HepG2 (cell line): ENCODE data around the gene FAM110D. TPM values are rescaled to one million over a fixed set of nuclear protein-coding genes. Genes with fewer than 3 reads are reported as not detected.

Source experiments
- AKNA ChIP-seq: sonication (generic); formaldehyde crosslinking; IDR thresholded peaks from 2 replicates; pipeline ENCODE4 v1.4.0; 2020; ENCODE audit warnings: missing genetic modification reagents, borderline replicate concordance
- FOSL2 ChIP-seq: sonication (generic); formaldehyde crosslinking; IDR thresholded peaks from 2 replicates; pipeline ENCODE4 v1.4.0; 2020; ENCODE audit warnings: missing genetic modification reagents
- FOXO4 ChIP-seq: sonication (generic); formaldehyde crosslinking; conservative IDR thresholded peaks from 2 replicates; pipeline ENCODE4 v1.8.1; 2023; ENCODE audit warnings: missing genetic modification reagents
- HOXA3 ChIP-seq: sonication (generic); formaldehyde crosslinking; IDR thresholded peaks from 2 replicates; pipeline ENCODE4 v1.5.0; 2020; ENCODE audit warnings: missing genetic modification reagents
- KLF12 ChIP-seq: sonication (generic); formaldehyde crosslinking; IDR thresholded peaks from 2 replicates; pipeline ENCODE4 v1.4.0; 2020; ENCODE audit warnings: missing genetic modification reagents, borderline replicate concordance
- RBFOX2 ChIP-seq: fragments of 200-400 bp; formaldehyde crosslinking; IDR thresholded peaks from 2 replicates; pipeline ENCODE4 v1.6.1; 2017; ENCODE audit warnings: low read depth, mild to moderate bottlenecking, low read length
- TEAD3 ChIP-seq: optimal IDR thresholded peaks from 2 replicates; pipeline ENCODE3; 2016; ENCODE audit warnings: borderline replicate concordance
- ZBTB33 ChIP-seq: sonication (generic); formaldehyde crosslinking; IDR thresholded peaks from 2 replicates; pipeline ENCODE4 v1.4.0; 2020; ENCODE audit warnings: missing genetic modification reagents
- ZMYM4 ChIP-seq: sonication (generic); formaldehyde crosslinking; IDR thresholded peaks from 2 replicates; pipeline ENCODE4 v1.8.1; 2023; ENCODE audit warnings: mild to moderate bottlenecking, missing genetic modification reagents
- ZNF232 ChIP-seq: sonication (generic); formaldehyde crosslinking; IDR thresholded peaks from 2 replicates; pipeline ENCODE4 v1.4.0; 2020; ENCODE audit warnings: missing genetic modification reagents, borderline replicate concordance
- ZNF451 ChIP-seq: sonication (generic); formaldehyde crosslinking; IDR thresholded peaks from 2 replicates; pipeline ENCODE4 v1.5.0; 2020; ENCODE audit warnings: mild to moderate bottlenecking, missing genetic modification reagents
- ZNF607 ChIP-seq: sonication (generic); formaldehyde crosslinking; IDR thresholded peaks from 2 replicates; pipeline ENCODE4 v1.5.1; 2020; ENCODE audit warnings: missing genetic modification reagents, mild to moderate bottlenecking, borderline replicate concordance
- polyA plus RNA-seq, 8 experiments: library from polyadenylated mRNA; depleted of rRNA in 3 of 8; stranded (reverse) in 7 of 8; unstranded in 1 of 8; fragments of >200 nt; fragmentation: Illumina TruSeq in 4 of 8; extraction: Trizol in 4 of 8; gene quantifications; 2 replicates each; pipeline versions ENCODE4 v1.2.1 to v1.2.3, GENCODE V29; 2011 to 2016; ENCODE audit warnings: low read depth in 4 of 8, missing spikeins in 1 of 8, mixed read lengths in 1 of 8; ENCODE audit not compliant: insufficient read depth in 1 of 8
- total RNA-seq, 5 experiments: library from RNA; depleted of rRNA; stranded (reverse); fragments of >200 nt; fragmentation: Illumina TruSeq; extraction: Trizol; gene quantifications; 2 replicates each; pipeline ENCODE4 v1.2.3, GENCODE V29; 2016; ENCODE audit warnings: low read depth in 1 of 5
- TF ChIP-seq, protein P1 (sequence below): sonication (generic); formaldehyde crosslinking; IDR thresholded peaks from 2 replicates; pipeline ENCODE4 v1.4.0; 2020; ENCODE audit warnings: mild to moderate bottlenecking, missing genetic modification reagents
- TF ChIP-seq, protein P2 (sequence below): sonication (generic); formaldehyde crosslinking; IDR thresholded peaks from 2 replicates; pipeline ENCODE4 v1.4.0; 2020; ENCODE audit warnings: missing genetic modification reagents, borderline replicate concordance

The FAM110D gene
- total and polyA plus RNA-seq, 2 of the 13 experiments (the other 11 are each of a cell fraction or from before 2014, with no cell fraction given), result not detected

DNA sequence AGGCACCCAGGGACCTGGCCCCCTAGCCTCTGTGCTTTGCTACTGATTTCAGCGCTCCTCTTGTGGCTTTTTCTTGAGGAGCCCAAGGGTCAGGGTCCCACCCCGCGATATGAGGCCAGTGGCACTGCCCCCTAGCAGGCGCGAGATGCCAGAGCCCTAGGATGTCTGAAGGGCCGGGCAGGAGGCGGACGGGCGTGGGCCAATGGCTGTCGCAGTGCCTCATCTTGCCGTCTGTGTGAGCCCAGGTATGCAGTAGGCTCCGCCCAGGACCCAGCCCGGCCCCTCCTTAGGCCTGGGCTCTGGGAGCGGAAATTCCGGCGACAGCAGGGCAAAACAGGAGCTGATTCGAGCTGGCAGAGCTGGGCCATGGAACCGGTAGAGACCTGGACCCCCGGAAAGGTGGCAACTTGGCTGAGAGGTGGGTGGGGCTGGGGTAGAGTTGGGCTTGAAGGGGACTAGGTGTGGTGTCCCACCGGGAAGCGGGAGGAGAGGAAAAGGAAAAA is 18.4 kb downstream of the FAM110D start, which contains the start of gene CNKSR1 (continued):
- TF ChIP-seq AKNA (CRISPR knock-in tag) (no peak), KLF12 (CRISPR knock-in tag) (0 out of 2 replicates have a peak, but pooled peaks have one; percentile 34), ZNF232 (CRISPR knock-in tag) (peak; percentile 22; the same call in 1 of the 2 replicates), RBFOX2 (peak; percentile 63), FOXO4 (CRISPR knock-in tag) (no peak), HOXA3 (CRISPR knock-in tag) (no peak), TEAD3 (CRISPR knock-in tag) (peak; percentile 95), FOSL2 (CRISPR knock-in tag) (peak; percentile 5; the same call in 1 of the 2 replicates), ZMYM4 (CRISPR knock-in tag) (no peak), ZNF607 (no peak), ZNF451 (CRISPR knock-in tag) (no peak), ZBTB33 (CRISPR knock-in tag) (peak; percentile 32; the same call in 1 of the 2 replicates)
- TF ChIP-seq, protein P1, sequence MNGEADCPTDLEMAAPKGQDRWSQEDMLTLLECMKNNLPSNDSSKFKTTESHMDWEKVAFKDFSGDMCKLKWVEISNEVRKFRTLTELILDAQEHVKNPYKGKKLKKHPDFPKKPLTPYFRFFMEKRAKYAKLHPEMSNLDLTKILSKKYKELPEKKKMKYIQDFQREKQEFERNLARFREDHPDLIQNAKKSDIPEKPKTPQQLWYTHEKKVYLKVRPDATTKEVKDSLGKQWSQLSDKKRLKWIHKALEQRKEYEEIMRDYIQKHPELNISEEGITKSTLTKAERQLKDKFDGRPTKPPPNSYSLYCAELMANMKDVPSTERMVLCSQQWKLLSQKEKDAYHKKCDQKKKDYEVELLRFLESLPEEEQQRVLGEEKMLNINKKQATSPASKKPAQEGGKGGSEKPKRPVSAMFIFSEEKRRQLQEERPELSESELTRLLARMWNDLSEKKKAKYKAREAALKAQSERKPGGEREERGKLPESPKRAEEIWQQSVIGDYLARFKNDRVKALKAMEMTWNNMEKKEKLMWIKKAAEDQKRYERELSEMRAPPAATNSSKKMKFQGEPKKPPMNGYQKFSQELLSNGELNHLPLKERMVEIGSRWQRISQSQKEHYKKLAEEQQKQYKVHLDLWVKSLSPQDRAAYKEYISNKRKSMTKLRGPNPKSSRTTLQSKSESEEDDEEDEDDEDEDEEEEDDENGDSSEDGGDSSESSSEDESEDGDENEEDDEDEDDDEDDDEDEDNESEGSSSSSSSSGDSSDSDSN (CRISPR knock-in tag), result peak; percentile 34; the same call in 1 of the 2 replicates
- TF ChIP-seq, protein P2, sequence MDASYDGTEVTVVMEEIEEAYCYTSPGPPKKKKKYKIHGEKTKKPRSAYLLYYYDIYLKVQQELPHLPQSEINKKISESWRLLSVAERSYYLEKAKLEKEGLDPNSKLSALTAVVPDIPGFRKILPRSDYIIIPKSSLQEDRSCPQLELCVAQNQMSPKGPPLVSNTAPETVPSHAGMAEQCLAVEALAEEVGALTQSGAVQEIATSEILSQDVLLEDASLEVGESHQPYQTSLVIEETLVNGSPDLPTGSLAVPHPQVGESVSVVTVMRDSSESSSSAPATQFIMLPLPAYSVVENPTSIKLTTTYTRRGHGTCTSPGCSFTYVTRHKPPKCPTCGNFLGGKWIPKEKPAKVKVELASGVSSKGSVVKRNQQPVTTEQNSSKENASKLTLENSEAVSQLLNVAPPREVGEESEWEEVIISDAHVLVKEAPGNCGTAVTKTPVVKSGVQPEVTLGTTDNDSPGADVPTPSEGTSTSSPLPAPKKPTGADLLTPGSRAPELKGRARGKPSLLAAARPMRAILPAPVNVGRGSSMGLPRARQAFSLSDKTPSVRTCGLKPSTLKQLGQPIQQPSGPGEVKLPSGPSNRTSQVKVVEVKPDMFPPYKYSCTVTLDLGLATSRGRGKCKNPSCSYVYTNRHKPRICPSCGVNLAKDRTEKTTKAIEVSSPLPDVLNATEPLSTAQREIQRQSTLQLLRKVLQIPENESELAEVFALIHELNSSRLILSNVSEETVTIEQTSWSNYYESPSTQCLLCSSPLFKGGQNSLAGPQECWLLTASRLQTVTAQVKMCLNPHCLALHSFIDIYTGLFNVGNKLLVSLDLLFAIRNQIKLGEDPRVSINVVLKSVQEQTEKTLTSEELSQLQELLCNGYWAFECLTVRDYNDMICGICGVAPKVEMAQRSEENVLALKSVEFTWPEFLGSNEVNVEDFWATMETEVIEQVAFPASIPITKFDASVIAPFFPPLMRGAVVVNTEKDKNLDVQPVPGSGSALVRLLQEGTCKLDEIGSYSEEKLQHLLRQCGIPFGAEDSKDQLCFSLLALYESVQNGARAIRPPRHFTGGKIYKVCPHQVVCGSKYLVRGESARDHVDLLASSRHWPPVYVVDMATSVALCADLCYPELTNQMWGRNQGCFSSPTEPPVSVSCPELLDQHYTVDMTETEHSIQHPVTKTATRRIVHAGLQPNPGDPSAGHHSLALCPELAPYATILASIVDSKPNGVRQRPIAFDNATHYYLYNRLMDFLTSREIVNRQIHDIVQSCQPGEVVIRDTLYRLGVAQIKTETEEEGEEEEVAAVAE (CRISPR knock-in tag), result no peak
